ENCODE results near the gene BEGAIN. TPM values are rescaled to one million over a fixed set of nuclear protein-coding genes. Genes with fewer than 3 reads are reported as not detected.

Gene BEGAIN
- total and polyA plus RNA-seq, 8 donors = 0.31 to 1.1 (median 0.83) TPM; not detected in 4

DNA sequence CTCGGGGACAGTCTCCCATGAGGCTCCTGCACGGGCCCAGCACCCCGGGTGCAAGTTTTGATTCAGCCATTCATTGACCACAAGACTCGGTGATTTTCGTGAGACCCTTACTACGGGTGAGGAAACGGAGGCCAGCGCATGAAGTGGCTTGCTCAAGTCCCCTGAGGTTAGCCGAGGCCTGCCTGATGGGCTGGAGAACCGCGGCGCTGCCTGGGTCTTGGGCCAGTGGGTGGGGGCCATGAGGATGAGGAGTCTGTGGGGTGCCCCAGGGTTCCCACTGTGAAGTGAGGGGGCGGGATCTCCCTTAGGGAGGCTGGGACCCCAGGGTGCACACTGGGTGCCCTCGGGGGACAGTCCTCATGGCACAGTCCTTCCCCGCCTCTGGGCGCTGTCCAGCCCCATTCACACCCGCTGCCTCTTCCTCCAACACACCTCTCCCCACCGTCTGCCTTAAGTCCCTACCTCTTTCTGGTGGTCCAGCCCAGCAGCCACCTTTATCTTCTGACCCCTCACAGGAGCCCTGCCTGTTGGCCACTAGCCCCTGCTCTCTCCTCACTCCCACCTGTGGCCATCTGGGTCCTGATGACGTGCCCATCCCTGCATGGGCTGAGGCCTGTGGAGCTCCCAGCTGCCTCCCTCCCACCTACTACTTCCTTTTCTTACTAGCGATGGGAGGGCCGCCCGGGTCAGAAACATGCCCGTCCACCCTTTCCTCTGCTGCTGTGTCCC lies 16.3 kb downstream of the BEGAIN start:
- Histone ChIP-seq H3K36me3 (no peaks in the 10 kb centered on the region), H3K4me3 (no peak overlapping the region), H3K27me3 (peaks cover 0 to 89% (median 65%) of the 10 kb centered on the region in 3 donors), H3K4me1 (peaks cover 18 to 31% (median 29%) of the 10 kb centered on the region in 4 donors), H3K27ac (no peak overlapping the region), H3K9me3 (no peaks in the 10 kb centered on the region)
- intact Hi-C loops (cut with DNase I; ENCODE audit: low total_unique reads) = no loop called here
- DNase-seq = no peak
- TF ChIP-seq EP300 (IDR thresholded peaks at IDR 0.05) (no peak), POLR2A (IDR thresholded peaks at IDR 0.05) (no peak), POLR2AphosphoS5 (IDR thresholded peaks at IDR 0.05) (no peak)
- TF ChIP-seq, protein P1, sequence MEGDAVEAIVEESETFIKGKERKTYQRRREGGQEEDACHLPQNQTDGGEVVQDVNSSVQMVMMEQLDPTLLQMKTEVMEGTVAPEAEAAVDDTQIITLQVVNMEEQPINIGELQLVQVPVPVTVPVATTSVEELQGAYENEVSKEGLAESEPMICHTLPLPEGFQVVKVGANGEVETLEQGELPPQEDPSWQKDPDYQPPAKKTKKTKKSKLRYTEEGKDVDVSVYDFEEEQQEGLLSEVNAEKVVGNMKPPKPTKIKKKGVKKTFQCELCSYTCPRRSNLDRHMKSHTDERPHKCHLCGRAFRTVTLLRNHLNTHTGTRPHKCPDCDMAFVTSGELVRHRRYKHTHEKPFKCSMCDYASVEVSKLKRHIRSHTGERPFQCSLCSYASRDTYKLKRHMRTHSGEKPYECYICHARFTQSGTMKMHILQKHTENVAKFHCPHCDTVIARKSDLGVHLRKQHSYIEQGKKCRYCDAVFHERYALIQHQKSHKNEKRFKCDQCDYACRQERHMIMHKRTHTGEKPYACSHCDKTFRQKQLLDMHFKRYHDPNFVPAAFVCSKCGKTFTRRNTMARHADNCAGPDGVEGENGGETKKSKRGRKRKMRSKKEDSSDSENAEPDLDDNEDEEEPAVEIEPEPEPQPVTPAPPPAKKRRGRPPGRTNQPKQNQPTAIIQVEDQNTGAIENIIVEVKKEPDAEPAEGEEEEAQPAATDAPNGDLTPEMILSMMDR (IDR thresholded peaks at IDR 0.05) = no peak
- WGBS, 5 donors = 60 to 76% (median 74%) methylated on average over 9 to 23 of the region's 23 CpGs

DNA sequence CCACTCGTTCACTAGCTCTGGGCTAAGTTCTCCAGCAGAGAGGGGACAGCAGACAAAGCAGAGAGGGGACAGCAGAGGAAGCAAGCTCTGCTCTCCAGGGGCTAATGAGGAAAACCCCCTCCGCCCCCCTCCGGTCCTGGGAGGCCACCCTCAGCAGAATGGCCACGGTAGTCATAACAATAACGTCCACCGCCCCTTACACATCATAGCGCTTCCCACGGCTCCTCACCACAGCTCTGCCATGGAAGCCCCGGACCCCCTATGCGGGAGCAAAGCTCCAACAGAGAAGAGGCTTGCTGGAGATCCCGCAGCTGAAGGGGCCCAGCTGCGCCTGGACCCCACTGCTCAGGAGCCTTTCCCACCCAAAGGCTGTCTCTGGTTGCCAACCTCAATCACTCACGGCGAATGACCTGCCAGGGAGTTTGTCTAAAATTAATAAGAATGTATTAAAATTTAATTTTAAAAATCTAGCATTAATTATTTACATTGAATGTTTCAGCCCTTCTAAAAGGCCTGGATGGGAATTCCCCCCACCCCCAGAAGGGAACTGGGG lies 17.4 kb downstream of the BEGAIN start:
- 30 to 51% (median 38%) methylated on average over 7 to 14 of the region's 14 CpGs for WGBS, 5 donors
- no peaks in the 10 kb centered on the region for H3K36me3 ChIP-seq
- peaks cover 0 to 100% (median 69%) of the 10 kb centered on the region in 3 donors for H3K27me3 ChIP-seq
- no peak overlapping the region for H3K4me3 ChIP-seq
- peaks cover 18 to 31% (median 29%) of the 10 kb centered on the region in 4 donors for H3K4me1 ChIP-seq
- H3K27ac ChIP-seq = no peak overlapping the region
- no peak for DNase-seq
- TF ChIP-seq POLR2AphosphoS5 (IDR thresholded peaks at IDR 0.05) (no peak), EP300 (IDR thresholded peaks at IDR 0.05) (no peak), POLR2A (IDR thresholded peaks at IDR 0.05) (no peak)
- TF ChIP-seq, protein P1 (IDR thresholded peaks at IDR 0.05) = no peak
- intact Hi-C loops (cut with DNase I; ENCODE audit: low total_unique reads) = no loop called here
- H3K9me3 ChIP-seq = no peaks in the 10 kb centered on the region

DNA sequence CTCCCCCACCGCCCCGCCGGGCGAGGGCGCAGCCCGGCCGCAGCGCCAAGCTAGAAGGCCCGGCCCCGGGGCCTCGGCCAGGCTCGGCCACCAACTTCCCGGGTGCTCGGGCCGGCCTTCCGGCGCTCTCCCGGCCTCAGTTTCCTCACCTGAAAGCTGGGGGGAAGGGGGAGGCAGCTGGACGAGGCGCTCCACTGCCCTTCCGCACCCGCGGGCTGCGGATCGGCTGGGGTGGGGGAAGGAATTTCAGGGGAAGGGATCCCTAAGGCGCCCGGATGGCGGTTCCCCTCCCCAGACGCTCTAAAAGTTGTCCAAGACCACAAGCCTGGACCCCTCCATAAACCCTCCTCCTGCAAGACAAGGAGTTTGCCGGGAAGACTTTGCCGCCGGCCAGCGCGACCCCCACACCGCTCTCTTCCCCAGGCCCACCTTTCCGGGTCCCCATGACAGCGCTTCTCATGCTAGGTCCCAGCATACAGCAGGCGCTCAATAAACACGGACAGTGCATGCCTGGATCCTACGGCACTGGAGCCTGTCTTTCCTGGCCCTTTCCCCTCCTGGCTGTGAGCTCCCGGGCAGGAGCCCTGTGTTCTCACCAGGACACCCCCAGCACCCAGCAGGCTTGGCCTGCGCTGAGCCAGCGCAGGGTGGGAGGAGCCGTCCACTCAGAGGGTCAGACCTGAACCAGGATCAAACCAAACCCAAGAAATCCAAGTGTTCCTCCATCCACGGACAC lies 18.1 kb downstream of the BEGAIN start:
- no peak for DNase-seq
- 7 to 19% (median 7%) methylated on average over 16 to 45 of the region's 45 CpGs for WGBS, 5 donors
- H3K27me3 ChIP-seq = peaks cover 0 to 94% (median 69%) of the 10 kb centered on the region in 3 donors
- intact Hi-C loops (cut with DNase I; ENCODE audit: low total_unique reads) = no loop called here
- no peak overlapping the region for H3K27ac ChIP-seq
- H3K4me3 ChIP-seq = peak overlapping the region; percentile 37 to 69 (median 50)
- TF ChIP-seq POLR2AphosphoS5 (IDR thresholded peaks at IDR 0.05) = no peak
- TF ChIP-seq EP300 (IDR thresholded peaks at IDR 0.05) = no peak
- TF ChIP-seq, protein P1 (IDR thresholded peaks at IDR 0.05) = no peak
- TF ChIP-seq POLR2A (IDR thresholded peaks at IDR 0.05) = no peak
- no peaks in the 10 kb centered on the region for H3K9me3 ChIP-seq
- H3K36me3 ChIP-seq = no peaks in the 10 kb centered on the region
- H3K4me1 ChIP-seq = peaks cover 18 to 31% (median 29%) of the 10 kb centered on the region in 4 donors
